Vagina (tissue), 2 donors: ENCODE results near the gene CCDC170. TPM values are rescaled to one million over a fixed set of nuclear protein-coding genes. Genes with fewer than 3 reads are reported as not detected.
"Not testable (repeated sequence)": the region's sequence is repeated elsewhere in the genome, so short reads cannot be mapped to it uniquely, and the experiment has no call there.

Experiments used
- DNase-seq, 2 donors: peaks; one replicate each; pipeline ENCODE4 v3.0.0-alpha.2; 2017; ENCODE audit errors: extremely low spot score in 2 of 2
- H3K27ac ChIP-seq: fragments of 200-600 bp; sonication (generic); one replicate; pipeline ENCODE4 v1.5.1; 2019
- H3K27me3 ChIP-seq: fragments of 200-600 bp; sonication (generic); one replicate; pipeline ENCODE4 v1.5.1; 2019
- H3K36me3 ChIP-seq, 2 donors: fragments of 200-600 bp; sonication (generic); one replicate each; pipeline ENCODE4 v1.5.1; 2017 to 2019
- H3K4me1 ChIP-seq: fragments of 200-600 bp; sonication (generic); one replicate; pipeline ENCODE4 v1.5.1; 2019
- H3K4me3 ChIP-seq, 2 donors: fragments of 200-600 bp; sonication (generic); 1 replicate in 1 of 2; 2 replicates in 1 of 2; pipeline ENCODE4 v1.5.1; 2016 to 2019
- H3K9me3 ChIP-seq: fragments of 200-600 bp; sonication (generic); one replicate; pipeline ENCODE4 v1.5.1; 2019
- POLR2A ChIP-seq, 2 donors: fragments of 450-650 bp; IDR thresholded peaks; one replicate each; pipeline ENCODE4 v1.6.1; 2017; ENCODE audit warnings: antibody characterized with exemption in 2 of 2, mild to moderate bottlenecking in 2 of 2, moderate library complexity in 2 of 2
- POLR2AphosphoS5 ChIP-seq, 2 donors: sonication (generic); formaldehyde crosslinking; IDR thresholded peaks; one replicate each; pipeline ENCODE4 v1.9.0; 2017; ENCODE audit warnings: antibody characterized with exemption in 2 of 2, mild to moderate bottlenecking in 2 of 2, low read depth in 1 of 2; ENCODE audit not compliant: insufficient read depth in 1 of 2
- intact Hi-C: fragments of 100-400 bp; cut with DNase I; formaldehyde crosslinking; loops from one replicate; pipeline ENCODE4 v1.15.1; 2023
- total RNA-seq: library from RNA; depleted of rRNA; stranded (reverse); fragments of >200 nt; gene quantifications from one replicate; pipeline ENCODE4 v1.2.3, GENCODE V29; 2016
- TF ChIP-seq, protein P1 (sequence below), 3 experiments: fragments of 450-650 bp in 2 of 3; fragments of 200-600 bp in 1 of 3; sonication (generic) in 1 of 3; IDR thresholded peaks; one replicate each; pipeline ENCODE4 v1.5.1; 2017 to 2019; ENCODE audit warnings: antibody characterized with exemption in 3 of 3, mild to moderate bottlenecking in 2 of 3, moderate library complexity in 2 of 3

CCDC170 gene, protein sequence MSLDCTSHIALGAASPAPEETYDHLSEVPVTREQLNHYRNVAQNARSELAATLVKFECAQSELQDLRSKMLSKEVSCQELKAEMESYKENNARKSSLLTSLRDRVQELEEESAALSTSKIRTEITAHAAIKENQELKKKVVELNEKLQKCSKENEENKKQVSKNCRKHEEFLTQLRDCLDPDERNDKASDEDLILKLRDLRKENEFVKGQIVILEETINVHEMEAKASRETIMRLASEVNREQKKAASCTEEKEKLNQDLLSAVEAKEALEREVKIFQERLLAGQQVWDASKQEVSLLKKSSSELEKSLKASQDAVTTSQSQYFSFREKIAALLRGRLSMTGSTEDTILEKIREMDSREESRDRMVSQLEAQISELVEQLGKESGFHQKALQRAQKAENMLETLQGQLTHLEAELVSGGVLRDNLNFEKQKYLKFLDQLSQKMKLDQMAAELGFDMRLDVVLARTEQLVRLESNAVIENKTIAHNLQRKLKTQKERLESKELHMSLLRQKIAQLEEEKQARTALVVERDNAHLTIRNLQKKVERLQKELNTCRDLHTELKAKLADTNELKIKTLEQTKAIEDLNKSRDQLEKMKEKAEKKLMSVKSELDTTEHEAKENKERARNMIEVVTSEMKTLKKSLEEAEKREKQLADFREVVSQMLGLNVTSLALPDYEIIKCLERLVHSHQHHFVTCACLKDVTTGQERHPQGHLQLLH
- total RNA-seq: 2.0 TPM

DNA sequence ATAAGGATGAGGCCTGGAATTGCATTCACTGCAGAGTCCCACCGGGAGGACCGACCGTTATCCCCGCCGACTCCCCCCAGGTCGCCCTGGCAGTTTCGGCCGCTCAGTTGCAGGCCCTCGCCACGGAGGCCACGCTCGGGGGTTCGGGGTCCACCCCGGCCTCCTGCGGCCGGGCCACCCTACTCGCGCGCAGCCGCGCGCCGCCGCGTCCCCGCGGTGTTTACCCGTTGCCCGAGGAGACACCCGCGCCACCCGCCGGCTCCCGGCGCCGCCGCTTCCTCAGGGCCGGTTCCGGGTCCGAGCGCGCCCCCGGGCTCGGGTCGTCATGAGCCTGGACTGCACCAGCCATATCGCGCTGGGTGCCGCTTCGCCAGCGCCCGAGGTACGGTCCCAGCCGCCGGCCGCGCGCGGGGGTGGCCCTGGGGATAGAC, at the start of gene CCDC170:
CCDC170 (plus strand) TSS at position 214 of the 431 bp plus-strand sequence; CDS start at position 326, 112 bp downstream.
- intact Hi-C loops: no loop called here
- DNase-seq: no peak
- H3K36me3 ChIP-seq: no peaks in the 10 kb centered on the region
- H3K4me1 ChIP-seq: no peaks in the 10 kb centered on the region
- H3K9me3 ChIP-seq: no peaks in the 10 kb centered on the region
- no peak for TF ChIP-seq POLR2A (IDR thresholded peaks at IDR 0.05)
- TF ChIP-seq, protein P1, sequence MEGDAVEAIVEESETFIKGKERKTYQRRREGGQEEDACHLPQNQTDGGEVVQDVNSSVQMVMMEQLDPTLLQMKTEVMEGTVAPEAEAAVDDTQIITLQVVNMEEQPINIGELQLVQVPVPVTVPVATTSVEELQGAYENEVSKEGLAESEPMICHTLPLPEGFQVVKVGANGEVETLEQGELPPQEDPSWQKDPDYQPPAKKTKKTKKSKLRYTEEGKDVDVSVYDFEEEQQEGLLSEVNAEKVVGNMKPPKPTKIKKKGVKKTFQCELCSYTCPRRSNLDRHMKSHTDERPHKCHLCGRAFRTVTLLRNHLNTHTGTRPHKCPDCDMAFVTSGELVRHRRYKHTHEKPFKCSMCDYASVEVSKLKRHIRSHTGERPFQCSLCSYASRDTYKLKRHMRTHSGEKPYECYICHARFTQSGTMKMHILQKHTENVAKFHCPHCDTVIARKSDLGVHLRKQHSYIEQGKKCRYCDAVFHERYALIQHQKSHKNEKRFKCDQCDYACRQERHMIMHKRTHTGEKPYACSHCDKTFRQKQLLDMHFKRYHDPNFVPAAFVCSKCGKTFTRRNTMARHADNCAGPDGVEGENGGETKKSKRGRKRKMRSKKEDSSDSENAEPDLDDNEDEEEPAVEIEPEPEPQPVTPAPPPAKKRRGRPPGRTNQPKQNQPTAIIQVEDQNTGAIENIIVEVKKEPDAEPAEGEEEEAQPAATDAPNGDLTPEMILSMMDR (IDR thresholded peaks at IDR 0.05): no peak
- TF ChIP-seq POLR2AphosphoS5 (IDR thresholded peaks at IDR 0.05; ENCODE audit: insufficient read depth in 1 of 2, low read depth in 1 of 2): no peak
- H3K4me3 ChIP-seq: peak within 1 kb of the TSS; percentile 70
- H3K27ac ChIP-seq: peak within 1 kb of the TSS; percentile 92
- H3K27me3 ChIP-seq: no peaks in the 10 kb centered on the region

DNA sequence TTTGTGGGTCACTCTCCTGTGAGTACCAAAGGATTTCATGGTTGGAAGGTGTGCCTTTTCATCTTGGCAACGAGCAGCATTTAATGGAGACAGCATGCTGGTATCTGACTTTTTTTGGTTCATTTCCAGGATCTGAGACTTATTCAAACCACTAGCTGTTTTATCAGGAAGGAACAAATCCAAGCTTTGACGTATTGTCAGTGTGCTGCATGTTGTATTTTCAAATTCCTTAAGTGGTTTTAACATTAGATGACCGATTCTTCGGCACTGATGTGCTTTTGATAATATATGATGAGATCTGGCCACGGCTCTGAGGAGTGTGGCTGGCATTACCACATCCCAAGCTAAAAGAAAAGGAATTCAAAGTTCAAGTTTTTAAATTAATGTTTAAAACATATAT, 48.3 kb upstream of the CCDC170 start:
- no peaks in the 10 kb centered on the region for H3K27me3 ChIP-seq
- intact Hi-C loops: no loop called here
- no peak for DNase-seq
- no peak overlapping the region for H3K4me3 ChIP-seq
- peaks cover 14% of the 10 kb centered on the region for H3K4me1 ChIP-seq
- peak overlapping the region; percentile 68 for H3K27ac ChIP-seq
- no peaks in the 10 kb centered on the region for H3K36me3 ChIP-seq
- H3K9me3 ChIP-seq: no peaks in the 10 kb centered on the region
- no peak for TF ChIP-seq POLR2AphosphoS5 (IDR thresholded peaks at IDR 0.05; ENCODE audit: insufficient read depth in 1 of 2, low read depth in 1 of 2)
- no peak for TF ChIP-seq POLR2A (IDR thresholded peaks at IDR 0.05)
- TF ChIP-seq, protein P1 (IDR thresholded peaks at IDR 0.05): no peak

DNA sequence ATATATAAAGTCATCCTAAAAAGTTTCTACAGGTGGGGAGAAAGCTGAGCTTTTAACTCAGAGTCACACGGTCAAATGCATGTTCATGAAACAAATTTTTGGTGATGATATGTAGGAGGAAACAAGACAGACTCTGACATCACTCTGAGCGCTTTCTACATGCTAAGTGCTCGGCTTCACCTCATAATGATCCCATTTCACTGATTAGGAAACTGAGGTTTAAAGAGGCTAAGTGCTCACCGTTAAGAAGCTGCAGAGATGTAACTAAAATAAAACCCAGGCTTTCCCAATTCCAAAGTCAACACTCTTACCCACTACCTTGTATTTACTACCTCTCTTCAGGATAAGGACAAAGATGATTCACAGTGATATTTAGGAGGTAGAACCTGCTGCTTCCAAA, 46.6 kb upstream of the CCDC170 start:
- no peak for DNase-seq
- Histone ChIP-seq H3K9me3 (no peaks in the 10 kb centered on the region), H3K4me1 (peaks cover 19% of the 10 kb centered on the region), H3K27ac (no peak overlapping the region), H3K4me3 (no peak overlapping the region), H3K36me3 (no peaks in the 10 kb centered on the region), H3K27me3 (no peaks in the 10 kb centered on the region)
- intact Hi-C loops: no loop called here
- TF ChIP-seq, protein P1 (IDR thresholded peaks at IDR 0.05): no peak
- TF ChIP-seq POLR2AphosphoS5 (IDR thresholded peaks at IDR 0.05; ENCODE audit: insufficient read depth in 1 of 2, low read depth in 1 of 2): no peak
- no peak for TF ChIP-seq POLR2A (IDR thresholded peaks at IDR 0.05)

DNA sequence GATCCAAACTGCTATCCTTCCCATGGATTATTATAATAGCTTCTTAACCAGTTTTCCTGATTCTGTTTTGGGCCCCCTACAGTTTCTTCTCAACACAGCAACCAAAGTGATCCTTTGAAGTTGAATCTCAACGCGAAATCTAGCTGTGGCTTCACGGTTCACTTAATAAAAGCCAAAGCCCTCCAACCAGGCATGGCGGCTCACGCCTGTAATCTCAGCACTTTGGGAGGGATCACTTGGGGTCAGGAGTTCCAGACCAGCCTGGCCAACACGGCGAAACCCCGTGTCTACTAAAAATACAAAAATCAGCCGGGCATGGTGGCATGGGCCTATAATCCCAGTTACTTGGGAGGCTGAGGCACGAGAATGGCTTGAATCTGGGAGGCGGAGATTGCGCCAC, 45.2 kb upstream of the CCDC170 start:
- Histone ChIP-seq H3K27me3 (no peaks in the 10 kb centered on the region), H3K4me3 (no peak overlapping the region), H3K36me3 (no peaks in the 10 kb centered on the region), H3K4me1 (peaks cover 24% of the 10 kb centered on the region), H3K9me3 (no peaks in the 10 kb centered on the region), H3K27ac (no peak overlapping the region)
- intact Hi-C loops: no loop called here
- TF ChIP-seq, protein P1 (IDR thresholded peaks at IDR 0.05): no peak
- TF ChIP-seq POLR2A (IDR thresholded peaks at IDR 0.05) (no peak), POLR2AphosphoS5 (IDR thresholded peaks at IDR 0.05; ENCODE audit: insufficient read depth in 1 of 2, low read depth in 1 of 2) (no peak)
- no peak for DNase-seq

DNA sequence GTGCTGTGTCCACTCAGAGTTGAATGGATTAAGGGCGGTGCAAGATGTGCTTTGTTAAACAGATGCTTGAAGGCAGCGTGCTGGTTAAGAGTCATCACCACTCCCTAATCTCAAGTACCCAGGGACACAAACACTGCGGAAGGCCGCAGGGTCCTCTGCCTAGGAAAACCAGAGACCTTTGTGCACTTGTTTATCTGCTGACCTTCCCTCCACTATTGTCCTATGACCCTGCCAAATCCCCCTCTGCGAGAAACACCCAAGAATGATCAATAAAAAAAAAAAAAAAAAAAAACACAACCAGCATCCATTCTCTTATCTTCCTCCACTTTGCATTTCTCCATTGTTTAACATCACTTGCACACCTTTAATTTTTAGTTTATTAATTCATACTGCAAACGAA, 42.9 kb upstream of the CCDC170 start:
- DNase-seq, H3K27me3 ChIP-seq, H3K9me3 ChIP-seq, intact Hi-C loops, H3K36me3 ChIP-seq: not testable (repeated sequence)
- Histone ChIP-seq H3K4me3 (peak overlapping the region in 1 of 2 donors; percentile 87), H3K27ac (peak overlapping the region; percentile 93), H3K4me1 (peaks cover 33% of the 10 kb centered on the region)
